Measurements from ENCODE around the gene GDPD4.

Gene GDPD4

GRCh38 chr11:77171885-77172665, 129.4 kb downstream of the GDPD4 start:
- no peak for FAIRE-seq

- FAIRE-seq: no peak
Measured at GRCh38 chr11:77171254-77171653, 130.2 kb downstream of the GDPD4 start.

- FAIRE-seq: no peak
Measured at GRCh38 chr11:77170107-77170506, 131.4 kb downstream of the GDPD4 start.

GRCh38 chr11:77167791-77168190, 133.7 kb downstream of the GDPD4 start:
- FAIRE-seq: no peak

- FAIRE-seq: no peak
Measured at GRCh38 chr11:77167111-77167626, 134.3 kb downstream of the GDPD4 start.

Measured in G401.6 (cell line).